Glutamatergic neuron (in vitro differentiated cells): Measurements from ENCODE around the gene CABP4. TPM values are rescaled to one million over a fixed set of nuclear protein-coding genes. Genes with fewer than 3 reads are reported as not detected.

ENCODE experiments used
- DNase-seq: peaks from one replicate; pipeline ENCODE4 v3.0.0; 2022
- H3K27ac Mint-ChIP-seq: one replicate; pipeline ENCODE4 v1.8.0; 2020; ENCODE audit warnings: mild to moderate bottlenecking, mixed read lengths, inconsistent platforms; ENCODE audit not compliant: unreplicated experiment
- H3K27me3 Mint-ChIP-seq: one replicate; pipeline ENCODE4 v1.8.0; 2020; ENCODE audit warnings: mild to moderate bottlenecking, moderate library complexity, mixed read lengths, inconsistent platforms; ENCODE audit not compliant: unreplicated experiment
- H3K36me3 Mint-ChIP-seq: one replicate; pipeline ENCODE4 v1.8.0; 2020; ENCODE audit warnings: mild to moderate bottlenecking, mixed read lengths, inconsistent platforms; ENCODE audit not compliant: unreplicated experiment
- H3K4me1 Mint-ChIP-seq: one replicate; pipeline ENCODE4 v1.8.0; 2020; ENCODE audit warnings: mild to moderate bottlenecking, low read depth, mixed read lengths, inconsistent platforms; ENCODE audit not compliant: unreplicated experiment
- H3K4me3 Mint-ChIP-seq: one replicate; pipeline ENCODE4 v1.8.0; 2020; ENCODE audit warnings: mild to moderate bottlenecking, mixed read lengths, inconsistent platforms; ENCODE audit not compliant: unreplicated experiment
- H3K9me3 Mint-ChIP-seq: one replicate; pipeline ENCODE4 v1.8.0; 2020; ENCODE audit warnings: mild to moderate bottlenecking, moderate library complexity, mixed read lengths, inconsistent platforms; ENCODE audit not compliant: unreplicated experiment
- total RNA-seq: library from RNA; stranded (reverse); fragmentation: NEBNext Ultra II Directional; extraction: Animal tissue kit (Norgen Biotek cat#: 25700); gene quantifications from one replicate; pipeline ENCODE4 v1.2.1, GENCODE V29; 2021; ENCODE audit not compliant: unreplicated experiment
- TF ChIP-seq, protein P1 (sequence below): fragments of 200-600 bp; sonication (generic); IDR thresholded peaks from one replicate; pipeline ENCODE4 v1.5.0; 2021; ENCODE audit not compliant: partially characterized antibody, unreplicated experiment

The CABP4 gene
- total RNA-seq, 1 donor from 2014 or later: not detected

GRCh38 chr11:67411785-67412152 lies 43.4 kb upstream of the CABP4 start:
- no peaks in the 10 kb centered on the region for H3K9me3 Mint-ChIP-seq
- H3K27ac Mint-ChIP-seq: no peak overlapping the region
- no peak for DNase-seq
- TF ChIP-seq, protein P1, sequence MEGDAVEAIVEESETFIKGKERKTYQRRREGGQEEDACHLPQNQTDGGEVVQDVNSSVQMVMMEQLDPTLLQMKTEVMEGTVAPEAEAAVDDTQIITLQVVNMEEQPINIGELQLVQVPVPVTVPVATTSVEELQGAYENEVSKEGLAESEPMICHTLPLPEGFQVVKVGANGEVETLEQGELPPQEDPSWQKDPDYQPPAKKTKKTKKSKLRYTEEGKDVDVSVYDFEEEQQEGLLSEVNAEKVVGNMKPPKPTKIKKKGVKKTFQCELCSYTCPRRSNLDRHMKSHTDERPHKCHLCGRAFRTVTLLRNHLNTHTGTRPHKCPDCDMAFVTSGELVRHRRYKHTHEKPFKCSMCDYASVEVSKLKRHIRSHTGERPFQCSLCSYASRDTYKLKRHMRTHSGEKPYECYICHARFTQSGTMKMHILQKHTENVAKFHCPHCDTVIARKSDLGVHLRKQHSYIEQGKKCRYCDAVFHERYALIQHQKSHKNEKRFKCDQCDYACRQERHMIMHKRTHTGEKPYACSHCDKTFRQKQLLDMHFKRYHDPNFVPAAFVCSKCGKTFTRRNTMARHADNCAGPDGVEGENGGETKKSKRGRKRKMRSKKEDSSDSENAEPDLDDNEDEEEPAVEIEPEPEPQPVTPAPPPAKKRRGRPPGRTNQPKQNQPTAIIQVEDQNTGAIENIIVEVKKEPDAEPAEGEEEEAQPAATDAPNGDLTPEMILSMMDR: no peak
- H3K4me1 Mint-ChIP-seq: peaks cover 10% of the 10 kb centered on the region
- H3K4me3 Mint-ChIP-seq: no peak overlapping the region
- peaks cover 16% of the 10 kb centered on the region for H3K27me3 Mint-ChIP-seq
- no peaks in the 10 kb centered on the region for H3K36me3 Mint-ChIP-seq

DNA sequence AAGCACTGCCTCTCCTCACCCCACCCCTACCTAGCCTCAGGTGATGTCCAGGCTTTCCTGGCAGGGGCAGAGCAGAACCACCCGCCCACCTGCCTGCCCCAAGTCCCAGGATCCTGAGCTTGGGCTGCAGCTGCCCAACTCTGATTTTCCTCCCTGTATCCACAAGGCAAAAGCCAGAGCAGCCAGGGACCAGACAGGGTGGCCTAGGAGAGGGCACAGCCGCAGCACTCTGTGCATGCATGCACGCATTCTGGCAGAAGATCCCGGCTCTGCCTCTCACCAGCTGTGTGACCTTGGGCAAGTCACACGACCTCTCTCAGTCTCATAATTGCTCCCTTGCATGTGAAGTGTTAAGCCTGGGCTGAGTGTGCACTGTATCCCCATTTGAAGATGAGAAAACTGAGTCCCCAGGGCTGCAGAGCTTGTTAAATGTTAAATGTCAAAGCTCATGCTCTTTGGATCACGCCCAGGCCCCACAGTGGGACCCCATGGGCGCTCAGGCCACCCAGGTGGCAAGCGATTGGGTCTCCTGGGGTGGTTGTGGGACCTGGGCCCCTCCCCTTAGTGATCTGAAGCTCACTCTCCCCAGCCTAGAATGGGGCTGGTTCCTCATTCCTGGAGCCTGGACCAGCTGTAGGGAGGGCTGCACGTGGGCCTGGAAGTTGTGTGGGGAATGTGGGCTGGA lies 42.5 kb upstream of the CABP4 start:
- no peaks in the 10 kb centered on the region for H3K9me3 Mint-ChIP-seq
- no peak overlapping the region for H3K4me3 Mint-ChIP-seq
- no peaks in the 10 kb centered on the region for H3K36me3 Mint-ChIP-seq
- no peak overlapping the region for H3K27ac Mint-ChIP-seq
- peaks cover 6% of the 10 kb centered on the region for H3K4me1 Mint-ChIP-seq
- no peak for DNase-seq
- TF ChIP-seq, protein P1: no peak
- H3K27me3 Mint-ChIP-seq: peaks cover 15% of the 10 kb centered on the region

GRCh38 chr11:67413266-67413849 lies 41.8 kb upstream of the CABP4 start:
- Mint-ChIP-seq H3K4me3 (peak overlapping the region; percentile 44), H3K27me3 (peaks cover 19% of the 10 kb centered on the region), H3K36me3 (no peaks in the 10 kb centered on the region), H3K4me1 (peaks cover 6% of the 10 kb centered on the region), H3K9me3 (no peaks in the 10 kb centered on the region), H3K27ac (peak overlapping the region; percentile 55)
- no peak for DNase-seq
- TF ChIP-seq, protein P1: no peak

- DNase-seq: no peak
- no peak within 1 kb of the TSS for H3K27ac Mint-ChIP-seq
These were observed 39.5 kb upstream of the CABP4 start, which contains the start of gene CARNS1 for GRCh38 chr11:67415501-67416304. Gene CARNS1, plus strand, starts transcription at chr11:67415678. Its CDS starts 522 bp downstream, at chr11:67416200.

More at GRCh38 chr11:67415501-67416304, 39.5 kb upstream of the CABP4 start, which contains the start of gene CARNS1:
- H3K27me3 Mint-ChIP-seq: peaks cover 19% of the 10 kb centered on the region
- H3K4me3 Mint-ChIP-seq: peak within 1 kb of the TSS; percentile 19
- H3K9me3 Mint-ChIP-seq: no peaks in the 10 kb centered on the region
- peaks cover 6% of the 10 kb centered on the region for H3K4me1 Mint-ChIP-seq
- H3K36me3 Mint-ChIP-seq: no peaks in the 10 kb centered on the region
- TF ChIP-seq, protein P1: no peak
